ENCODE measurements around the gene RABAC1.
A peak's percentile ranks its signal among the peaks of the same experiment; 100 is the strongest.
"Not testable (repeated sequence)": the region's sequence is repeated elsewhere in the genome, so short reads cannot be mapped to it uniquely, and the experiment has no call there.

Gene RABAC1

GRCh38 chr19:41959056-41960053 is at the start of gene RABAC1:
RABAC1 (minus strand) TSS chr19:41959321; CDS start chr19:41959292, 29 bp downstream.
- DNase-seq (ENCODE audit: low spot score), result peak; percentile 97

- no peak for DNase-seq (ENCODE audit: low spot score)
Measured at GRCh38 chr19:42006569-42006968, 47.4 kb upstream of the RABAC1 start.

- no peak for DNase-seq (ENCODE audit: low spot score)
Measured at GRCh38 chr19:42005504-42005903, 46.4 kb upstream of the RABAC1 start.

- DNase-seq (ENCODE audit: low spot score), result no peak
Measured at GRCh38 chr19:42003506-42004294, 44.6 kb upstream of the RABAC1 start.

- no peak for DNase-seq (ENCODE audit: low spot score)
Measured at GRCh38 chr19:41999878-42000208, 40.7 kb upstream of the RABAC1 start.

- no peak for DNase-seq (ENCODE audit: low spot score)
Measured at GRCh38 chr19:41999071-41999877, 40.2 kb upstream of the RABAC1 start.

GRCh38 chr19:41998246-41999020 is 39.3 kb upstream of the RABAC1 start:
- peak; percentile 84 for DNase-seq (ENCODE audit: low spot score)

GRCh38 chr19:41997851-41998229 is 38.7 kb upstream of the RABAC1 start:
- no peak for DNase-seq (ENCODE audit: low spot score)

GRCh38 chr19:41997121-41997850 is 38.2 kb upstream of the RABAC1 start:
- peak; percentile 89 for DNase-seq (ENCODE audit: low spot score)

- no peak for DNase-seq (ENCODE audit: low spot score)
Measured at GRCh38 chr19:41995959-41996797, 37.1 kb upstream of the RABAC1 start.

GRCh38 chr19:41994994-41995958 is 36.2 kb upstream of the RABAC1 start:
- DNase-seq (ENCODE audit: low spot score), result no peak

- no peak for DNase-seq (ENCODE audit: low spot score)
Measured at GRCh38 chr19:41994521-41994971, 35.4 kb upstream of the RABAC1 start.

- DNase-seq (ENCODE audit: low spot score), result peak; percentile 96
Measured at GRCh38 chr19:41993612-41994483, 34.7 kb upstream of the RABAC1 start, which contains the start of gene ATP1A3. ATP1A3 (minus strand) TSS chr19:41994230; CDS start chr19:41994076, 154 bp downstream.

- DNase-seq (ENCODE audit: low spot score), result not testable (repeated sequence)
Measured at GRCh38 chr19:41991925-41992569, 32.9 kb upstream of the RABAC1 start.

GRCh38 chr19:41991025-41991424 is 31.9 kb upstream of the RABAC1 start:
- no peak for DNase-seq (ENCODE audit: low spot score)

GRCh38 chr19:41990615-41991014 is 31.5 kb upstream of the RABAC1 start:
- DNase-seq (ENCODE audit: low spot score), result no peak

- DNase-seq (ENCODE audit: low spot score), result no peak
Measured at GRCh38 chr19:41990028-41990427, 30.9 kb upstream of the RABAC1 start.
